HFFc6 (cell line): Measurements from ENCODE around the gene RPSA. TPM values are rescaled to one million over a fixed set of nuclear protein-coding genes. Genes with fewer than 3 reads are reported as not detected.

Source experiments
- DNase-seq: peaks from one replicate; pipeline ENCODE4 v3.0.0-alpha.2; 2018
- H3K27ac Mint-ChIP-seq: 2 replicates; pipeline ENCODE4 v1.8.0; 2020; ENCODE audit warnings: mild to moderate bottlenecking, mixed read lengths
- H3K27me3 Mint-ChIP-seq: 2 replicates; pipeline ENCODE4 v1.8.0; 2021; ENCODE audit warnings: mild to moderate bottlenecking, moderate library complexity, mixed read lengths; ENCODE audit not compliant: insufficient read depth
- H3K36me3 Mint-ChIP-seq: 2 replicates; pipeline ENCODE4 v1.8.0; 2021; ENCODE audit warnings: low read depth, mixed read lengths
- H3K4me1 Mint-ChIP-seq: 2 replicates; pipeline ENCODE4 v1.8.0; 2020; ENCODE audit warnings: low read depth, mixed read lengths
- H3K4me3 Mint-ChIP-seq: 2 replicates; pipeline ENCODE4 v1.8.0; 2020; ENCODE audit warnings: mild to moderate bottlenecking, moderate library complexity, mixed read lengths
- H3K9me3 Mint-ChIP-seq: 2 replicates; pipeline ENCODE4 v1.8.0; 2020; ENCODE audit warnings: mild to moderate bottlenecking, mixed read lengths
- CTCF ChIP-seq: fragments of 200-600 bp; sonication (generic); IDR thresholded peaks from 2 replicates; pipeline ENCODE4 v1.5.0; 2021; ENCODE audit warnings: antibody characterized with exemption, mild to moderate bottlenecking
- total RNA-seq, 6 experiments: library from RNA; stranded (reverse); fragmentation: NEBNext Ultra II Directional; extraction: Animal tissue kit (Norgen Biotek cat#: 25700); gene quantifications; 2 replicates in 1 of 6; 3 replicates in 5 of 6; pipeline ENCODE4 v1.2.3, GENCODE V29; 2021

The RPSA gene
- total RNA-seq, 6 experiments from 2014 or later: 1,595 to 1,900 (median 1,723) TPM

DNA sequence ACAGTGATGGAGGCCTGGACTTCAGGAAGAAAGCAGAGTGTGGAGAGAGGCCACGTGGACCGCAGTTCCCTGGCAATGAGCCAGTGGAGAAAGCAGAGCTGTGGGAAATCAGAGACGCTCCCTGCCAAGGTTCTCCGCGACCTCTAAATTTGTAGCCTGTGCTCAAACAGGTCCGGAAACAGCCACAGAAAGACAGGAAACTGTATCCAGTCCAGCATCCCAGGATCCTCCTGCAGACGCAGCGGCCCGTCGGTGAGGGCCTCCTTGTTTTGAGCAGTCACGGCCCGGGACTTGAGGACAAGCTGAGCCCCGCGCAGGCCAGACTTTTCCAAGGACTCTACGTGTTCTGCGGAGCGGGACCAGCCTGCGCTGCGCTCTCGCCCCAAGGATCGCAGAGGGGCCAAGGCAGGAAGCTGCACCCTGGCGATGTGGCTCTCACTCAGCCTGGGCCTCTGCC, 22.3 kb downstream of the RPSA start:
- H3K27ac Mint-ChIP-seq: no peak overlapping the region
- no peak for TF ChIP-seq CTCF

DNA sequence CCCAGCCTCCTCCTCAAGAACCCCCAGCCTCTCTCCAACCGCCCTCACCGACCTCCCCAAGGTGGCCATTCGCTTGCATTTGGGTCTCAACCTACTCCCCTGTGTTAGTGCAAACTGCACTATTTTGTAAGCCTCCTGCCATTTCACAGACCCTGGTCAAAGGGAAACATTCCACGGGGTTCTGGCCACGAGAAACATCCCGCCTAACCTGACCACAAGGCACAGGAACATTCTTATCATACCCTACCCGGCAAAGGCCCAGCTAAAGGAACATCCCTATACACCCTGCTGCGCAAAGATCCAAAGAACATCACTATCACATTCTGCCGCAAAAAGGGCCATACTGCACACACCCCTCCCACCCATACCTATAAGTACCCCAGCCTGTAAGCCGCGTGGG, 22.9 kb downstream of the RPSA start:
- no peaks in the 10 kb centered on the region for H3K9me3 Mint-ChIP-seq
- H3K4me3 Mint-ChIP-seq: no peak overlapping the region
- H3K27ac Mint-ChIP-seq: no peak overlapping the region
- no peak for DNase-seq
- peaks cover 19% of the 10 kb centered on the region for H3K4me1 Mint-ChIP-seq
- no peaks in the 10 kb centered on the region for H3K36me3 Mint-ChIP-seq
- no peak for TF ChIP-seq CTCF
- peaks cover 3% of the 10 kb centered on the region; the same call in 1 of the 2 replicates for H3K27me3 Mint-ChIP-seq

More for the DNA sequence above, 22.3 kb downstream of the RPSA start:
- Mint-ChIP-seq H3K9me3 (no peaks in the 10 kb centered on the region), H3K4me1 (peaks cover 12% of the 10 kb centered on the region), H3K4me3 (no peak overlapping the region), H3K36me3 (no peaks in the 10 kb centered on the region), H3K27me3 (peaks cover 3% of the 10 kb centered on the region; the same call in 1 of the 2 replicates)
- no peak for DNase-seq

GRCh38 chr3:39432342-39432741, 25.8 kb downstream of the RPSA start:
- Mint-ChIP-seq H3K27ac (no peak overlapping the region), H3K4me3 (no peak overlapping the region), H3K27me3 (peaks cover 3% of the 10 kb centered on the region; the same call in 1 of the 2 replicates), H3K4me1 (peaks cover 31% of the 10 kb centered on the region), H3K36me3 (no peaks in the 10 kb centered on the region), H3K9me3 (no peaks in the 10 kb centered on the region)
- DNase-seq: no peak
- no peak for TF ChIP-seq CTCF

- Mint-ChIP-seq H3K27ac (peak overlapping the region; percentile 85), H3K36me3 (no peaks in the 10 kb centered on the region), H3K9me3 (no peaks in the 10 kb centered on the region), H3K27me3 (peaks cover 3% of the 10 kb centered on the region), H3K4me3 (peak overlapping the region; percentile 74), H3K4me1 (peaks cover 31% of the 10 kb centered on the region)
- TF ChIP-seq CTCF: no peak
- peak; percentile 38 for DNase-seq
Measured at GRCh38 chr3:39433642-39434041, 27.1 kb downstream of the RPSA start.

DNA sequence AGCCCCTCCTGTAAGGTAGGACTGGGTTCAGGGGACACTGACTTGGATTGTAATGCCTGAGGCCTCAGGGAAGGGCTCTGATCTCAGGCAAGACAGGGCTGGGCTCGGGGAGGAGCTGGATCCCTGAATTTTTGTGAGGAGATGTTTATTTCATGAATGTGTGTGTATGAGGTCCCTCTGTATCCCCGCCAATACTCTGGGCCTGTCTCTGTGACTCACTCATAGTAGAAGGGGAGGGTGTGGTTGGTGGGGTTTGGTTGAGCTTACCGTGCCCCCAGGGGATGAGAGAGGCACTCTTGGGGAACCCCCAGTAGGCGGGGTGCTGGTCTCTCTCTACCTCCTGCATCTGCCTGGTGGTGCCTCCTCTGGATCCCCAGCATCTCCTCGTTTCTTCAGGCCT, 28.1 kb downstream of the RPSA start:
- Mint-ChIP-seq H3K27ac (peak overlapping the region; percentile 85), H3K4me1 (peaks cover 37% of the 10 kb centered on the region), H3K4me3 (peak overlapping the region; percentile 53), H3K36me3 (no peaks in the 10 kb centered on the region), H3K27me3 (peaks cover 3% of the 10 kb centered on the region), H3K9me3 (no peaks in the 10 kb centered on the region)
- TF ChIP-seq CTCF: no peak
- peak; percentile 66 for DNase-seq
